ENCODE measurements around the gene SVIL. TPM values are rescaled to one million over a fixed set of nuclear protein-coding genes. Genes with fewer than 3 reads are reported as not detected.
"Not testable (repeated sequence)": the region's sequence is repeated elsewhere in the genome, so short reads cannot be mapped to it uniquely, and the experiment has no call there.

Gene SVIL
- polyA plus RNA-seq, 1 donor from 2014 or later, result 7.3 TPM

GRCh38 chr10:29522061-29522855 is 112.5 kb downstream of the SVIL start:
- Histone ChIP-seq H3K4me3 (ENCODE audit: low read length) (no peak overlapping the region), H3F3A (ENCODE audit: insufficient read depth, low read length, poor library complexity, severe bottlenecking) (no peaks in the 10 kb centered on the region), H3K9ac (ENCODE audit: low read length) (no peak overlapping the region), H3K4me2 (ENCODE audit: low read length) (no peak overlapping the region), H3K27ac (ENCODE audit: low read length) (no peak overlapping the region), H3K79me2 (replicated peaks; ENCODE audit: insufficient read depth, low read length) (no peaks in the 10 kb centered on the region), H3K9me3 (ENCODE audit: low read length) (no peaks in the 10 kb centered on the region), H3K9me2 (ENCODE audit: insufficient read depth, low read length) (no peaks in the 10 kb centered on the region), H3K36me3 (ENCODE audit: insufficient read depth, low read length) (peaks cover 10% of the 10 kb centered on the region), H2AFZ (ENCODE audit: low read depth, low read length) (no peak overlapping the region), H4K20me1 (ENCODE audit: insufficient read depth) (no peaks in the 10 kb centered on the region), H3K27me3 (ENCODE audit: insufficient read depth, low read depth, low read length) (no peaks in the 10 kb centered on the region)
- TF ChIP-seq EZH2 (IDR thresholded peaks at IDR 0.05; ENCODE audit: borderline replicate concordance, insufficient read depth, low read length, poor library complexity, severe bottlenecking), result no peak

- H3K9me2 ChIP-seq (ENCODE audit: insufficient read depth, low read length), result no peaks in the 10 kb centered on the region
- H3K4me3 ChIP-seq (ENCODE audit: low read length), result no peak overlapping the region
- peaks cover 4% of the 10 kb centered on the region for H3K36me3 ChIP-seq (ENCODE audit: insufficient read depth, low read length)
- no peak overlapping the region for H2AFZ ChIP-seq (ENCODE audit: low read depth, low read length)
- no peak overlapping the region for H3K9ac ChIP-seq (ENCODE audit: low read length)
- no peaks in the 10 kb centered on the region for H3K79me2 ChIP-seq (replicated peaks; ENCODE audit: insufficient read depth, low read length)
- no peaks in the 10 kb centered on the region for H4K20me1 ChIP-seq (ENCODE audit: insufficient read depth)
- no peak overlapping the region for H3K4me2 ChIP-seq (ENCODE audit: low read length)
- no peaks in the 10 kb centered on the region for H3K9me3 ChIP-seq (ENCODE audit: low read length)
- H3F3A ChIP-seq (ENCODE audit: insufficient read depth, low read length, poor library complexity, severe bottlenecking), result no peaks in the 10 kb centered on the region
- TF ChIP-seq SMC3 (conservative IDR thresholded peaks at IDR 0.05; ENCODE audit: poor library complexity), result no peak
- TF ChIP-seq EP300 (conservative IDR thresholded peaks at IDR 0.05; ENCODE audit: poor library complexity, severe bottlenecking), result no peak
- H3K27ac ChIP-seq (ENCODE audit: low read length), result no peak overlapping the region
- no peaks in the 10 kb centered on the region for H3K27me3 ChIP-seq (ENCODE audit: insufficient read depth, low read depth, low read length)
Measured at GRCh38 chr10:29519659-29520058, 115.1 kb downstream of the SVIL start.

GRCh38 chr10:29517352-29517923 is 117.3 kb downstream of the SVIL start:
- no peaks in the 10 kb centered on the region for H3K79me2 ChIP-seq (replicated peaks; ENCODE audit: insufficient read depth, low read length)
- H3K36me3 ChIP-seq (ENCODE audit: insufficient read depth, low read length), result no peaks in the 10 kb centered on the region
- no peak overlapping the region for H3K27ac ChIP-seq (ENCODE audit: low read length)
- TF ChIP-seq RAD21 (conservative IDR thresholded peaks at IDR 0.05) (no peak), CTCF (IDR thresholded peaks at IDR 0.05; ENCODE audit: poor library complexity, severe bottlenecking) (peak; percentile 18)
- H3K4me3 ChIP-seq (ENCODE audit: low read length), result no peak overlapping the region
- H3K9ac ChIP-seq (ENCODE audit: low read length), result no peak overlapping the region
- no peak overlapping the region for H2AFZ ChIP-seq (ENCODE audit: low read depth, low read length)
- H3K4me2 ChIP-seq (ENCODE audit: low read length), result no peak overlapping the region
- no peaks in the 10 kb centered on the region for H3K27me3 ChIP-seq (ENCODE audit: insufficient read depth, low read depth, low read length)
- H3K9me3 ChIP-seq (ENCODE audit: low read length), result no peaks in the 10 kb centered on the region
- no peaks in the 10 kb centered on the region for H3F3A ChIP-seq (ENCODE audit: insufficient read depth, low read length, poor library complexity, severe bottlenecking)
- H3K9me2 ChIP-seq (ENCODE audit: insufficient read depth, low read length), result no peaks in the 10 kb centered on the region
- H4K20me1 ChIP-seq (ENCODE audit: insufficient read depth), result no peaks in the 10 kb centered on the region

GRCh38 chr10:29516309-29516932 is 118.3 kb downstream of the SVIL start:
- not testable (repeated sequence) for H3K9ac ChIP-seq (ENCODE audit: low read length); H3K4me2 ChIP-seq (ENCODE audit: low read length); H3F3A ChIP-seq (ENCODE audit: insufficient read depth, low read length, poor library complexity, severe bottlenecking); H4K20me1 ChIP-seq (ENCODE audit: insufficient read depth); H3K27ac ChIP-seq (ENCODE audit: low read length); H3K79me2 ChIP-seq (replicated peaks; ENCODE audit: insufficient read depth, low read length); H2AFZ ChIP-seq (ENCODE audit: low read depth, low read length); H3K4me3 ChIP-seq (ENCODE audit: low read length); H3K9me3 ChIP-seq (ENCODE audit: low read length); H3K27me3 ChIP-seq (ENCODE audit: insufficient read depth, low read depth, low read length); H3K9me2 ChIP-seq (ENCODE audit: insufficient read depth, low read length); H3K36me3 ChIP-seq (ENCODE audit: insufficient read depth, low read length)

GRCh38 chr10:29515879-29516278 is 118.9 kb downstream of the SVIL start:
- not testable (repeated sequence) for H3K9me3 ChIP-seq (ENCODE audit: low read length); H3K79me2 ChIP-seq (replicated peaks; ENCODE audit: insufficient read depth, low read length); H2AFZ ChIP-seq (ENCODE audit: low read depth, low read length); H3K4me3 ChIP-seq (ENCODE audit: low read length); H3F3A ChIP-seq (ENCODE audit: insufficient read depth, low read length, poor library complexity, severe bottlenecking); H3K9ac ChIP-seq (ENCODE audit: low read length); H3K27me3 ChIP-seq (ENCODE audit: insufficient read depth, low read depth, low read length); H3K4me2 ChIP-seq (ENCODE audit: low read length); H4K20me1 ChIP-seq (ENCODE audit: insufficient read depth); H3K27ac ChIP-seq (ENCODE audit: low read length); H3K36me3 ChIP-seq (ENCODE audit: insufficient read depth, low read length); H3K9me2 ChIP-seq (ENCODE audit: insufficient read depth, low read length)

- H3K9me2 ChIP-seq (ENCODE audit: insufficient read depth, low read length); H3K27me3 ChIP-seq (ENCODE audit: insufficient read depth, low read depth, low read length); H2AFZ ChIP-seq (ENCODE audit: low read depth, low read length); H3K36me3 ChIP-seq (ENCODE audit: insufficient read depth, low read length); H3K9ac ChIP-seq (ENCODE audit: low read length); H3K4me2 ChIP-seq (ENCODE audit: low read length); H3F3A ChIP-seq (ENCODE audit: insufficient read depth, low read length, poor library complexity, severe bottlenecking); H3K79me2 ChIP-seq (replicated peaks; ENCODE audit: insufficient read depth, low read length); H4K20me1 ChIP-seq (ENCODE audit: insufficient read depth); H3K27ac ChIP-seq (ENCODE audit: low read length); H3K9me3 ChIP-seq (ENCODE audit: low read length); H3K4me3 ChIP-seq (ENCODE audit: low read length): not testable (repeated sequence)
Measured at GRCh38 chr10:29515104-29515503, 119.7 kb downstream of the SVIL start.
